HG03457 (cell line): ENCODE measurements around the gene DRAM2.
"Not testable (repeated sequence)": the region's sequence is repeated elsewhere in the genome, so short reads cannot be mapped to it uniquely, and the experiment has no call there.

Experiments
- ATAC-seq: cut with Tn5 transposase; IDR thresholded peaks from one replicate; pipeline ENCODE4 v1.9.1; 2021; ENCODE audit warnings: moderate number of reproducible peaks; ENCODE audit not compliant: unreplicated experiment

Gene DRAM2

DNA sequence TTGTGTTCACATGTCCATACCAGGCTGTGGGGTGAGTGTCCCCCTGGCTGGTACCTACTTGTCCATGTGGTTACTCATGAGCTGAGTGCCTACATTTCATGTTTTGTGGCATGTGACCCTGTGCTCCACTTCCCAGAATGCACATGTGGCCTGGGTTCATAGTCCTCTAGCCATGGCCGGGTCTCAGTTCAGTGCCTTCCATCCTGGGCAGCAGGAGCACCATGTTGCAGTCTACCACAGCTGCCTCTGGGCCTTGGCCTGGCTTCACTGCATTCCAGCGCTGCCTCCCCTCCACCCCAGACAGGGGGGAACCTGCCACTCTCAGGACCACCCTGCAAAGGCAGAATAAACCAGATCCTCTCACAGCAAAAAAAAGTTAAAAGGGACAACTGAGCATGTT is 5.6 kb upstream of the DRAM2 start:
- no peak for ATAC-seq

DNA sequence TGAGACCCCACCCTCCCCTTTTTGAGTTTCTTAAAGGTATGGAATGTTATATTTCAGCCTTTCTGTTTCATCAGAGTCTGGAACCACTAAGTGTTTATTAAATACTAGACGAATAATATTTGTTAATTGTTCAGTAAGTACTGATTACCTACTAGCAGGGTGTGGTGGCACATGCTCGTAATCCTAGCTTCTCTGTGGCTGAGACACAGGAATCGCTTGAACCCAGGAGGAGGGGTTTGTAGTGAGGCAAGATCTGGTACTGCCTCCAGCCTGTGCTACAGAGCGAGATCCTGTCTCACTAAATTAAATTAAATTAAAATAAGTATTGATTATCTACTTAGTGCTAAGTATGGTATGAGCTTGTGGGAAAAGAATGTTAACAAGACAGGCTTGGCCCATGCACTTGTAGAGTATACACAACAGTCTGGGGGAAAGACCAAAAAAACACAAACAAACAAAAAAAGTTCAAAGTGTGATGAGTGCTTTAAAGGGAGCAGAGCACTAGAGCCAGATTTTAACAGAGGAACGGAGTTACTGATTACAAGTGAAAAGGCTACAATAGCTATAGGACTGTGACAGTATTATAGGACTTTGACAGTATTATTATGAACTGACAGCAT is 2.6 kb upstream of the DRAM2 start:
- no peak for ATAC-seq

DNA sequence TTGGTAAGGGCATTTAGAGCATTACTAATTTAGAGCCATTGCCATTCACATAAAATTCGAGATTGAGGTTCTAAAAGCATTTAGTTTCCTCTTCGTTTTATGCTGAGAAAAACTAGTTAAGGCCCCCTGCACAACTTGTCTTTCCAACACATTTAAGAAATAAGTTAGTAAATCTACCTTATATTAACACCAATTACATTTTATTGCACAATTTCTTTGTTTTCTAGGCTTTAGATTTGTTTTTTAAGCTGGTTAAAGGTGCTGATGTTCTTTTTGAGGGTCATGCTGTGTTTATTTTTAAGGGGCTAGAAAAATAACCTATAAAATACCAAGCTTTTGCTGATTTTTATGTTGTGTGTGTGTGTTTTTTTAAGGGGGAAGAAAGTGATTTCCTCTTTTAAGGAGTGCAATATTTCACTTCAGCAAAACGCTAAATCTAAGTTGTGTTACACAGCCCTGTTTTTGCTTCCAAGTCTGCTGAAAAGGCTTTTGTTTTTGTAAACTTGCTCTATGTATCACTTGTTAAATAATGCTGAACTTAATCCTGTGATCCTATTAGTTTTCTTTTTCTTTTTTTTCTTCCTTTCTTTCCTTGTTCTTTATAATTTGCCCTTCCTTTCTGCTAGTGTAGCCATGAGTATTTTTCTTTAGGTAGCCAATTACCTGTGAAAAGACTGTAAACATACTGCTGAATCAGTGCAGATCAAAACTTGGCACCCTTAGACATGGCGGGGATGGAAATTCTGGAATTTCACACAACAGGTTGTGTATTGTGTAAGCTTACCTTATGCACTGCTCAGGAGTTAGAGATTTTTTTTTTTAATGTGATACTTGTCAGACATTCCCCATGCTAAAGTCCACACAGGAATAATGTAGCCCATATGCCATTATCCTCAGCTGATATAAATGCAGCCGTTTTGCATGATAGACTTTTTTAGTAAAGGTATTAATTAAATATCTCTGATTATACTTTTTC is 1.6 kb upstream of the DRAM2 start:
- ATAC-seq = no peak

DNA sequence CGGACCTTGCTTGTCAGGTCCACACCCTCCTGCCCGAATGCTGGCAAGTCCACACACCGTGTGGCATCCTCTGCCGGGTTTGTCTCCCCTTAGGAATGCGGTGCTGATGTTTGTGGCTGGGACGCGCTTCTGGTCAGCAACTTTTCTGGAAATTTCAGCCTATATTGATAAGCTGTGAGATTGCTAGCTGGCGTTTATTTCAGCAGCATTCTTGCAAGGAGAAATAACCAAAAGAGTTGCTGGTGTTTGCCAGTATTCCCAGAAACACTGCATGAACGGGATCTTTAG is 731 bp upstream of the DRAM2 start:
- ATAC-seq = peak; percentile 9

DNA sequence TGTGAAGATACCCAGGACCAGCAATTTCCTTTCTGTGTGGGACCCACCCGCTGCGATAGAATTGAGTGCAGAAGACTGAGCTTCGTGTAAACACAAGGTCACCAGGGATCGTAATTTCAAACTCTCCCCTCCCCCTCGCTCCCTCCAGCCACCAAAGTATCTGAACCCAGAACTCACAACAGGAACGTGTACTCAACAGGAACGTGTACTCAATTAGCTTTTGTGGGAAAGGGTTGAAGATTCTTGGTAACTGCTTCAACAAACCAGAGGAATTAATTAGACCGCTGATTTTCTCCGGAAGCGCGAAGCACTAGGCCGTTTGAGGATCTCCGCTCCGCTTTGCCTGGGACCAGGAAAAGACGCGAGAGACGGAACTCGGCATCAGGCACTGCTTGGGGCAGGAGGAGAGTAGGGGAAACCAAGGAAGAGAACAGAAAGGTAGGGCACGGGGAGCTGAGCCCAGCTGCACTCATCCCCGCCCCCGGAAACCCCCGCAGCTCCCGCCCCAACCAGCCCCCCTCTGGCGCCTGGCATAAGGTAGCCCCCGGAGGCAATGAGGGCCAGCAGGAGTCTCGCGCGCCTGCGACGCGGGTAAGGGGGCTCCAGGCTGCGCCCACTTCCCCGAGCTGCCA is 453 bp downstream of the DRAM2 start:
- peak; percentile 34 for ATAC-seq

DNA sequence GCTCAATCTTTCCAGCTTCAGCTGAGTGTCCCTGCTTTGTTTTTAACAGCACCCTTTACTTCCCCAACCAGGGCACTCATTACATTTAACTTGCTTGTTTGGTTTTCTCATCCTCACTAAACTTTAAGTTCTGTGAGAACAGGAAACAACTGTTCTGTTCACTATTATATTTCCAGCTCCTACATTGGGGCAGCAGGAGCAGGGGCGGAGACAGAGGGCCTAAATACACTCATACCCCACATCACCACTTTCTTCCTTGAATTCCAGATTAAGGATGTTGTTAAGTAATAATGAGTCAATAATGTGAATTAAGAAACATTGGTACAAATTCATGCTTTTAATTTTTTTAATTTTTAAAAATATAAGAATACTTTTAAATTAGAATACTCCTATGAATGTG is 6.0 kb downstream of the DRAM2 start:
- ATAC-seq = no peak

DNA sequence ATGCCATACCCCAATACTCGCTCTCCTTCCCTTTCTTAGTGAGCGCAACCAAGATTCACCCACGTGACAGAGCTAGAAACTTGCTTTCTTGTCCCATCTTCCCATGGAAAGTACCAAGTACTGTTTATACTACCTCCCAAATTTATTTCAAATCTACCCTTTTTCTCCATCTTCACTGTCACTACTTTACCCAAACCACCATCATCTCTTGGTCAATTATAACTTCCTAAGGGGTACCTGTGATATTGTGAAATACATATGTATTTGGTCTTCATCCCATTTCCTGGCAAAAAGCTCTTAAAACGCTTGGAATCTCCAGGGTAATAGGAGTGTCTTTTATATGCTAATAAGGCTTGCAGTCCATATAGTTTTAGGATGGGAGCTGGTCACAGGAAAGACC is 8.2 kb downstream of the DRAM2 start:
- no peak for ATAC-seq

DNA sequence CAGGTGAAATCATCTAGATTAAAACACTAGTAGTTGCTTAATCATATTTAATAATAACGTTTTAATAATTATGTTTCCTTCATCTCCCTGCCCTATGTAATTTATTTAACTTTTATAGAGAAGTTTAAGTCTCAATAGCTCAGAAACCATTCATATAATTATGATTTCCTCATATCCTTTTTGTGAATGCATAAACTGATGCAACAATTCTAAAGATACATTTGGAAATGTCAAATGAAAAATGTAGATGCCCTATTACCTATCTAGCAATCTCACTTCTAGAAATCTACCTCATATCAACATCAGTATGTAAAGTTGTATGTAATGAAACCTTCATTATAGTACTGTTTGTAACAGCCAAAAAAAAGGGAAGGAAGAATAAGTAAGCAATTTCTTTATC is 10.5 kb downstream of the DRAM2 start:
- no peak for ATAC-seq

DNA sequence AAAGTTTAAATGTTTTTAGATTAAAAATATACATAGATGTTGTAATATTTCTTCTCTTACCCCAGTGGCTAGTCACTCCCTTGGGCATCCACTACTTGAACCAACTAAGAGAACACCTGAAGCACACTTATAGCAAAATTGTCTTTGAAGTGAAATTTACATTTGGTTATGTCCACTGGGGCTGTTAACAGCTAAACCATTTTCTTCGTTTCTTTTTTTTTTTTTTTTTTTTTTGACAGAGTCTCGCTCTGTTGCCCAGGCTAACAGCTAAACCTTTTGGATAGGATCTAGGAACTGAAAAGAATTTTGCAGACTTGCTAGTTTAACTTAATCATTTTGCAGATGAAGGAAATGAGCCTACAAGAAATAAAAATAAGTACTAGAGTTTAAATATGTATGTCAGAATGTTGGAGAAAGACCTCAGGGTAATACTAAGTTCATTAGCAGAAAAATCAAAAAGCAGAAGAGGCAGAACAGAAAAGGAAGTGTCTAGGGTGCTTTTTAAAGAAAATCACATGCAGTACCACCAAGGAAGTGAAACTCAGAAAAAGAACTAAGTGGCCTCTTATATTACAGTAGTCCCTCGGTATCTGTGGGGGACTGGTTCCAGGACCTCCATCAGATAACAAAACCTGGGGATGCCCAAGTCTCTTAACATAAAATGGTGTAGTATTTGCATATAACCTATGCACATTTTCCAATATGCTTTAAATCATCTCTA is 11.8 kb downstream of the DRAM2 start:
- ATAC-seq = peak; percentile 77

DNA sequence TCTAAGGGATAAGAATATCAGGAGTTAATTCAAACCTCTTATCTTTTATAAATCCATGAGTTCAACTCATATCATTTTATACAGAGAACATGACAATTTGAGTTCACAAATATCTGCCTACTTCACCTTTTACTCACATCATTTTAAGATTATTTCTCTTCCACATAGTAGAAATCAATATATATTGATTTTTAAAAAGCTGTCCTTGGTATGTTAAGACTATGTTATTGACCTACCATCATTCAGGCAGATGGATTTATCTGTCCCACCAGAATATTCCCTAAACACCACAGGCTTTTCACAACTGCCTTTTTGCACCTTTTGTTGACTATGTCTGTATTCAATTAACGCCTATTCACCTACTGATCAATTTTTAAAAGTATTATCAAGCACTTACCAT is 13.5 kb downstream of the DRAM2 start:
- ATAC-seq = no peak

DNA sequence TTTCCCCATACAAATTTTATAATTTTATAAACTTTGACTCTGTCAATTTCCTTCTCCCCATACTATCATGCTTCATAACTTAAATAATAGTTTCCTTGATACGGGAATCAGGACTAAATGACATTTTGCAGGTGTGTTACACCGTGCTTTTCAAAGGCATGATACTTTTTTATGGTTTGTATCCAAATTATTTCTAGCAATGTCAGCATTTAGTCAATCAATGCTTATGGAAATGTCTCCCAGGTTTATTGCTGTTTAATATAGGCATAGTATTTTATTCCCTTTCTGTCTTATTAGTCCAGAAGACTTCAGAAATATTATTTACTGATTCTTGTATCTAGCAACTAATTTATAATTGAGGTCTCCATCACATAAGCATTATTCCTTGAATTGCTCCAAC is 23.4 kb downstream of the DRAM2 start:
- ATAC-seq = no peak

DNA sequence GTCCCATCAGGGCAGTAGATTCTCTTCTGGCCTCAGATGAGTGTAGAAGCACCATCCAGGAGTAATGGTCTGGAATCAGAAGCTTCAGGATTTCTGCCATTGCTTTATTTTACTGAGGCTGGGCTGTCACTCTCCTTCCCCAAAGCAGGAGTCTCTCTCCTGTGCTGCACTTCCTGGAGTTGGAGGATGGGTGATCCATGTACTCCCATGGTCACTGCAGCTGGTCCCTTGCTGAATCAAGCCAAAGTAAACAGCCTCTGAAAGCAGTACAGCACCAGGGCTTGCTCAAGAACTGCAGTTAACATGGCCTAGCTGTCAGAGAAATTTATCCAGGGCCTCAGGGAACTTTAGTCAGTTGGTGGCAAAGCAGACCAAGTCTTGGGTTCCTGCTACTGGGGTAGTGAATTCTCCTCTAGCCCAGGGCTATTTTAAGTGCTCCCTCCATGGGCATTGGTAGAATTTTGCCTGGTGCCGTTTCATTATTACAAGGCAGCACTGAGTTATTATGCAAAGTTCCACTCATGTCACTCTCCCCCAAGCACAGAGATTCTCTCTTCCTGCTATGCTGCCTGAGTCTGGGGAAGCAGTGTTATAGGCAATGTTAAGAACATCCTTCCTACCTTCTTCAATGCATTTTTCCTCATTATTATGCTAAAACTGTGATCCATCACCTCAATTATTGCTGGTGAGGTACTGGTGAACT is 29.5 kb downstream of the DRAM2 start:
- no peak for ATAC-seq

DNA sequence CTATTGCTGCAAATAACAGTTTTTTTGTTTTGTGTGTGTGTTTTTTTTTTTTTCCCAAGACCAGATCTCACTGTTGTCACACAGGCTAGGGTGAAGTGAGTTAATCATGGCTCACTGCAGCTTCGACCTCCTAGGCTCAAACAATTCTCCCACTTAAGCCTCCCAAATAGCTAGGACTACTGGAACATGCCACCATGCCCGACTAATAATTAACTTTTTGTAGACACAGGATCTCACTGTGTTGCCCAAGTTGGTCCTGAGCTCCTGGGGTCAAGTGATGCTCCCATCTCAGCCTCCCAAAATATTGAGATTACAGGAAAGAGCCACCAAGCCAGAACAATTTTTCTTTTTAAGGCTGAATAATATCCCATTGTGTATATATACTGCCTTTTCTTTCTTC is 34.9 kb downstream of the DRAM2 start:
- no peak for ATAC-seq

DNA sequence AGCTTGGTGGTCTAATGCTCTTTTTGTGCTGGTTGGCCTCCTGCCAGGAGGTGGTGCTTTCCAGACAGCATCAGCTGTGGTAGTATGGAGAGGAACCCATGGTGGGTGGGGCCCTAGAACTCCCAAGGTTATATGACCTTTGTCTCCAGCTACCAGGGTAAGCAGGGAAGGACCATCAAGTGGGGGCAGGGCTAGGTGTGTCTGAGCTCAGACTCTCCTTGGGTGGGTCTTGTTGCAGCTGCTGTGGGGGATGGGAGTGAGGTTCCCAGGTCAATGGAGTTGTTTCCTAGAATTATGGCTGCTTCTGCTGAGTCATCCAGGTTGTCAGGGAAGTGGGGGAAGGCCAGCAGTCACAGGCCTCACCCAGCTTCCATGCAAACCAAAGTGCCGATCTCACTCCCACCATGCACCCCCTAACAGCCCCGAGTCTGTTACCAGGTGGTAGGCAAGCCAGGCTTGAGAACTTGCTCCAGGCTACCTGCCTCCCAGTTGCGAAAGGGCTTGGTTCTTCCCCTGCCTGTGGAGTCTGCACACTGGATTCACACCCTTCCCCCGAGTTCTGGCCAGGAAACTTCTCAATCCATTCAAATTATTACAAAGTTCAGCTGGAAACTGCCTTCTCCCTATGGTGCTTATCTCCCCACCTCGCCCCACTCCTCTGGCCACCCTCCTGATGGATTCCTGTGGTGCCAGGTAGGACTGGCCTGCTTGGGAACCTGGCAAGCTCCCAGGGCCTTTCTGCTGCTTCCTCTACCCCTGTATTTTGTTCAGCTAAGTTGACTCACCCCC is 37.8 kb downstream of the DRAM2 start:
- no peak for ATAC-seq

DNA sequence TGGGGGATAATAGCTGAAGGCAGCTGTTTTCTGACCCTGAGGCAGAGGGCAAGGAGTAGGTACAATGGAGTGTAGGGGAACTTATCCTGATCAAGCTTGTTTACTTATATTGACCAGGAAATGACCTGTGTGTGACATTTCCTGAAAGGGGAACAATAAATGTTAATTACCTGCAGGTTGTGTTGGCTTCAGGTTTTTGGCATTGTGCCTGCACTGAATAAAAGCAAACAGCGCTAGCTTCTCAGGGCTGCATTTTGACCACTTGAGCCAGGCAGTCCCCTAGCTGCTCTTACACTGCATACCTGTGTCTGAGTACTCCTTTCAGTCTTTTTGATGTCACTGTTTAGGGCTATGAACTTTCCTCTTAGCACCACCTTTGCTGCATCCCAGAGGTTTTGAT is 40.6 kb downstream of the DRAM2 start:
- no peak for ATAC-seq

DNA sequence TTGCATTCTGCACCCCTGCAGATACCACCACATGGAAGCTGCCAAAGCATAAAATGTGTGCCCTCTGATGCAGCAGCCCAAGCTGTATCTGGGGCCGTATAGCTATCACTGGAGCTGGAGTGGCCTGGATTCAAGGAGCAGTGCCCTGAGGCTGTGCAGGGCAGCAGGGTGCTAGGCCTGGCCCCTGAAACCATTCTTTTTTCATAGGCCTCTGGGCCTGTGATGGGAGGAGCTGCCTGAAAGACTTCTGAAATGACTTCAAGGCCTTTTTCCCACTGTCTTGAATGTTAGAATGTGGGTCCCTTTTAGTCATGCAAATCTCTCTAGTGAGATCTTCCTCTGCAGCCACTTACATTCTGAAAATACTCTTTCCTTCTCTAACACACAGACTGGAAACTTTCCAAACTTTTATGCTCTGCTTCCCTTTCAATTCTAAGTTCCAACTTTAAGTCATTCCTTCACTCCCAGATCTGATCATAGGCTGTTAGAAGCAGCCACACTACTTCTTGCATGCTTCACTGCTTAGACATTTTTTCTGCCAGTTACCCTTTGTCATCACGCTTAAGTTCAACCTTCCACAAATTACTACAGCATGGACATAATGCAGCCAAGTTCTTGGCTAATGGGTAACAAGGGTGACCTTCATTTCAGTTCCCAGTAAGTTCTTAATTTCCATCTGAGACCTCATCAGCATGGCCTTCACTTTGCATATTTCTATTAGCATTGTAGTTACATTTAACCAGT is 42.4 kb downstream of the DRAM2 start:
- no peak for ATAC-seq

DNA sequence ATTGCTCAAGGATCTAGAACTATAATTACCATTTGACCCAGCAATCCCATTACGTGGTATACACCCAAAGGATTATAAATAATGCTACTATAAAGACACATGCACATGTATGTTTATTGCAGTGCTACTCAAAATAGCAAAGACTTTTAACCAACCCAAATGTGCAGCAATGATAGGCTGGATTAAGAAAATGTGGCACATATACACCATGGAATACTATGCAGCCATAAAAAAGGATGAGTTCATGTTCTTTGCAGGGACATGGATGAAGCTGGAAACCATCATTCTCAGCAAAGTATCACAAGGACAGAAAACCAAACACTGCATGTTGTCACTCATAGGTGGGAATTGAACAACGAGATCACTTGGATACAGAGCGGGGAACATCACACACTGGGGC is 44.5 kb downstream of the DRAM2 start:
- ATAC-seq = not testable (repeated sequence)

DNA sequence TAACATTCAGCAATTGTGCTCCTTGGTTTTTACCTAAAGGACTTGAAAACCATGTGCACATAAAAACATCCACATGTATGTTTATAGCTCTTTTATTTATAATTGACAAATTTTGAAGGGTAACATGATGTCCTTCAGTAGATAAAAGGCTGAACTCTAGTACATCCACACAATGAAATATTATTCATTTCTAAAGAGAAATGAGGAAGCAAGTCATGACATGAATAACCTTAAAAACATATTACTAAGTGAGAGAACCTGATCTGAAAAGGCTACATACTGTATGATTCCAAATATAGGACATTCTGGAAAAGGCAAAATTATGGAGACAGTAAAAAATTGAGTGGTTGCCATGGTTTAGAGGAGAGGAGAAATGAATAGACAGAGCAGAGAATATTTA is 50.3 kb downstream of the DRAM2 start:
- no peak for ATAC-seq

DNA sequence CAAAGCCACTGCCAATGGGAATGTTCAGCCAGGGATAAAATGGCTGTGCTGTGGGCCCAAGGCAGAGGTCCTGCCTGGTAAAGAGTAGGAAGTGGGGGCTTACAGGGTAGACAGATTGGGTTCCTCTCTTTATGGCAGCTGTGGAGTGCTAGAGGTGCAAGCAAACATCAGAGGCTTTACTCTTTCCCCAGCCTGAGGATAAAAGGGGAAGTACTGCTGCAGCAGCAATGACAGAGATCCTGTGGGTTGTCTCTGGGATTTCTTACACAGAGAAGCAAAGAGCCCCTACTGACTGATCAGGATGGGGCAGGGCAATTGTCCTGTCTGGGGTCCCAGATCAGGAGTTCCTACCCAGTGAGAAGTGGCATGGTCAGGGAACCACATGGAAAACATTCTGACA is 54.2 kb downstream of the DRAM2 start:
- ATAC-seq = no peak
